ENCODE measurements around the gene NRAP.

- TF ChIP-seq CTCF (tag by site-specific recombination; IDR thresholded peaks at IDR 0.05) (no peak), PRDM4 (tag by site-specific recombination; IDR thresholded peaks at IDR 0.05) (no peak), REPIN1 (tag by site-specific recombination; IDR thresholded peaks at IDR 0.05; ENCODE audit: low read depth) (no peak)
- TF ChIP-seq, protein P1, sequence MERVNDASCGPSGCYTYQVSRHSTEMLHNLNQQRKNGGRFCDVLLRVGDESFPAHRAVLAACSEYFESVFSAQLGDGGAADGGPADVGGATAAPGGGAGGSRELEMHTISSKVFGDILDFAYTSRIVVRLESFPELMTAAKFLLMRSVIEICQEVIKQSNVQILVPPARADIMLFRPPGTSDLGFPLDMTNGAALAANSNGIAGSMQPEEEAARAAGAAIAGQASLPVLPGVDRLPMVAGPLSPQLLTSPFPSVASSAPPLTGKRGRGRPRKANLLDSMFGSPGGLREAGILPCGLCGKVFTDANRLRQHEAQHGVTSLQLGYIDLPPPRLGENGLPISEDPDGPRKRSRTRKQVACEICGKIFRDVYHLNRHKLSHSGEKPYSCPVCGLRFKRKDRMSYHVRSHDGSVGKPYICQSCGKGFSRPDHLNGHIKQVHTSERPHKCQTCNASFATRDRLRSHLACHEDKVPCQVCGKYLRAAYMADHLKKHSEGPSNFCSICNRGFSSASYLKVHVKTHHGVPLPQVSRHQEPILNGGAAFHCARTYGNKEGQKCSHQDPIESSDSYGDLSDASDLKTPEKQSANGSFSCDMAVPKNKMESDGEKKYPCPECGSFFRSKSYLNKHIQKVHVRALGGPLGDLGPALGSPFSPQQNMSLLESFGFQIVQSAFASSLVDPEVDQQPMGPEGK (tag by site-specific recombination; IDR thresholded peaks at IDR 0.05), result no peak
Observed at GRCh38 chr10:113560071-113560470, 103.8 kb downstream of the NRAP start.

Data from HEK293 (cell line).